Renal cortical epithelial cell (primary cell): ENCODE measurements around the gene STOM. TPM values are rescaled to one million over a fixed set of nuclear protein-coding genes. Genes with fewer than 3 reads are reported as not detected.
A peak's percentile ranks its signal among the peaks of the same experiment; 100 is the strongest.
"Not testable (repeated sequence)": the region's sequence is repeated elsewhere in the genome, so short reads cannot be mapped to it uniquely, and the experiment has no call there.

Experiments
- DNase-seq: peaks from one replicate; pipeline ENCODE4 v3.0.0-alpha.2; 2011; ENCODE audit warnings: low read depth
- total RNA-seq: library from RNA; depleted of rRNA; stranded (reverse); fragments of >200 nt; gene quantifications from 2 replicates; pipeline ENCODE4 v1.2.3, GENCODE V29; 2014

STOM gene
- total RNA-seq, 1 donor from 2014 or later: 61.8 TPM

- no peak for DNase-seq
Measured at GRCh38 chr9:121301881-121302286, 68.2 kb downstream of the STOM start.

DNA sequence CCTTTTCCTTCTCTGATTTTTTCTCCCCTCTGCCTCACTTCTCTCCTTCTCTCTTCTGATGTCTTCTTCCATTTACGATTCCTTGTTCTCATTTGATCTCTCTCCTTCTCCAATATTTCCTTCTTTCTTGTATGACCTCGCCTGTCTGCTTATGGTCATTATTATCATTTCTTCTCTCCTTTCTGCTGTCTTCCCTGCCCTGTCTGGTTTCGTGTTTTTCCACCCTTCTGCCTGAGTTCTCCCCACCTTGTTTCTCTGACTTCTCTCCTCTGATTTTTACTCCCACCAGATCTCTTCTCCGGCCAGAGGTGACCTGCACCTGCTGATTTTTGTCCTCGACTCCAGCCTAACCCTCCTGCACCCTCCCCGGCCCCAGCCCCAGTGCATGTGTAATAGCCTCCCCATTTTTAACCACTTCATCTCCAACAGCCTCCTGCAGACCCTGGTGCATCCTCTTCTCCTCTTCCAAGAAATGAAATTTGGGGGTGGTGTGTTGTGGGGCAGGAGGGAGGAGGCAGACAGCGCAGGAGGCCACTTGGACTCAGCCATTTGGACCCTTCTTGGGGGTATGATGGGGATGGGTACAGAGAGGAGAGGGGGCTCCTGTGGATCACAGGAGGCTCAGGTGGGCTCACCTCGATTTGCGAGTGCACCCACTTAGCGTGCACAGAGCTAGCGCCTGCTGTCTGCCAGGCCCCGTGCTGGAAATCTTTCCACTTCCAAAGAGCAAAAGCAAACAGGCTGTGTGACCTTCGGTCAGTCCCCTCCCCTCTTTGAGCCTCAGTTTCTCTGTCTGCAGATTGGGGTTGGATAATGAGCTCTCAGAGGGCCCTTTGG lies 69.5 kb downstream of the STOM start:
- no peak for DNase-seq

- no peak for DNase-seq
Measured at GRCh38 chr9:121299467-121300282, 70.4 kb downstream of the STOM start.

GRCh38 chr9:121298689-121299466 lies 71.2 kb downstream of the STOM start:
- no peak for DNase-seq

DNA sequence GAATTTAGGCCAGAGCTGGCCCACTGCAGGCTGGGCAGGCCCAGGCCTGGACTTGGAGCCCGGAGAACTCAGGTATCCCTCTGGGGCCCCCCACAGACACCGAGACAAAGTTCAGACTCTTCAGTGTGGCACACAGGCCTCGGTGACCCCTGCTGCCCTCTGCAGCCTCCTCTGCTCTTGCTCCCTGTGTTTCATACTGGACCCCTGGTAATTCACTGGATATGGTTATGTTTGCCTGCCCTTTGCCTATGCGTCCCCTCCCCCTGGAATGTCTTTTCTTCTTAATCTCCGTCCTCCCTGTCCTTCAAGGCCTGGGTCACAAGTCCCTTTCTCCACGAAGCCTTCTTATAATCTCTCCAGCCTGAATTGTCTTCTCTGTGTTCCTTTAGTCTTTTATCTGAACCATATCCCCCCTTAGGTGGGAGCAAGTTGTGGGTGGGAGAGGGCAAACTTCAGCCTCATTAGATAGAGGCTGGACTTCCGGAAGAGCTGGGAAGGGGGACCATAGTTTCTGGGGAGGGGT lies 72.0 kb downstream of the STOM start:
- DNase-seq: no peak

- DNase-seq: no peak
Measured at GRCh38 chr9:121297389-121297788, 72.7 kb downstream of the STOM start.

DNA sequence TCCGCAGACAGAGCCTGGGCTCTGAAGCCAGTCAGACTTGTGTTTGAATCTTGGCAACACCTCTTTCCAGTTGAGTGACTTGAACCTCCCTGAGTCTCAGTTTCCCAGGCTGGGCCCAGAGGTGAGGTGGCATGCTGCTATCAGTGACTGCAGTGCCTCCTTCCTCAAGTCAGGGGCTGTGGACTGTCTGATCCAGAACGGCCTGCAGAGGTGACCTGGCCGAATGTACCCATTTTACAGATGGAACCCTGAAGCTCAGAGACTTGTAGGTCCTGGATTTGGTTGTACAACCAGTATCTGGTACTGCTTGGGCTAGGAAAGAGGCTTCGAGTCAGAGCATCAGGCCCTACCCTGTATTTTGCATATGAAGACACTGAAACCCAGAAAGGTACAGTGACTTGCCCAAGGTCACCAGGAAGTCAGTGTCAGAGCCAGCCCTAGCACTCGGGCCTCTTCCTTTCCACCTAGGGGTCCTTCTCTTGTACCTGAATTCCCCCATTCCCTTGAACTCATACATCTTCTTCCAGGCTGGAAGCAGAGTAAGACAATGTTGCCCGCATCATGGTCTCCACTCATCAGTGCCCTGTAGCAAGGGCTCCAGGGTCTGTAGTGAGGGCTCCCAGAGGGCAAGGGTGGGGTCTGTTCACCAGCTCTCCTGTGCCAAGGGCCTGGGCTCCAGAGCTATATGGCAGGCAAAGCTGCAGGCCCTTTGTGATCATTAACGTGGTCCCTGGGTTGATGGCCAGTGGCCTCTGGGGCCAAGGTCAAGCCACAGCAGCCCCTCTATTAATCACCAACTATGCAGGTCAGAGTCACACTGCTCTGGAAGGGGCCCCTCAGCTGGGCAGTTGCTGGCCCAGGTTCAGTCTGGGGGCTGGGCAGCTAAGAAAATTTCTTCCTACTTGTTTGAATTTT lies 73.6 kb downstream of the STOM start:
- no peak for DNase-seq

DNA sequence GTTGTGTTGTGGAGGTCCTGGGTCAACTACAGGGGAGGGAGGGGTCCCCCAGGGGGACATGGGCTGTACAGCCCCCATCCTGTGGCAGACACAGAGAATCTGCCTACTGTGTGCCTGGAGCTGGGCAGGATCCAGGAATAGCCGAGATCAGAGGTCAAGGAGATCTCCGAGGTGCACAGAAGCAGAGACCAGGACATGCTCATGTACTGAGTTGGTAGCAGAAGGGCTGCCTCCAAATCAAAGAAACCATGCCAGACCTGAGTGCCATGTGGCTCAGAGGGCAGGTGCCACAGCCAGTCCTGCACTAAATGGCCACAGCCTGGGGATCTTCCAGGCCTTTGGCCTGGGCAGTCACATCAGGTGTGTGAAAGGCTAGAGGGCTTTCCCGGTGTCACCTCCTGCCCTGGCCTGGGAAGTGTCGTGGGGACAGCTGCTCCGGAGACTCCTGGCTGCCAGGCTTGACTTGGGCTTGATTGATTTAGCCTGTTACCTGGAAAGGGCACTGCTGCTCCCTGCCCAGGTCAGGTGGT lies 74.3 kb downstream of the STOM start:
- DNase-seq: no peak

DNA sequence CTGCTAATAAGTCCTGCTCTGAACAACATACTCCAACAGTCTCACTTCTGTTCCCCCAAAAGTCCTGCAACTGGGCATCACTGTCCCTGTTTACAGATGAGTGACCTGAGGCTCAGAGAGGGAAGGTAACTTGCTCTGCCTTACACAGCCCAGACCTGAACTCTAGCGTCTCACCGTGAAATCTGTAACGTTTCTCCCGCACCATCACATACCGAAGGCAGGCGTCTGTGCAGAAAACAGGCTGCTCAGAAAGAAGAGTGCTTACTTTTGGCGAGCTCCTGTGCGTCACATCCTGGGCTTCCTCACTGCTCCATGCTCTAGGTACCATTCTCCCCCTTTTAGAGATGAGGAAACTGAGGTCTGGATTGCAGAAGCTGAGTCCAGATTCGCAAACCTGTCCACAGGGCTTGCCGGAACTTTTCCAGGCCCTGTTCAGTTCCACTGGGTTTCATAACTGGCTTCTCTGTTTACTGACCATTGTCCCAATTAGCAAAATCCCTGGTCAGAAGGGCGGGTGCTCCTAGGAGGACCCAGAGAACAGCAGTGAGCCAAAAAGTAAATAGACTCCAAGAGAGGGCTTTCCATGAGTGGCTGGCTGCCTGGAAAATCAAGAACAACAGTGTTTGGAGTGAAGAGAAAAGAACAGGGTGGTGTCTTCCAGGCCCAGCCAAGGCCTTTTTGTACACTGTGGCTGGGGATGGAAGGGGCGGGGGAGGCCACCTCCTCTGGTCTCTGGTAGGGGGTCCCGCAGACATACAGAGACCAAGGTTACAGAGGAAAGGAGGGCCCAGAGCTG lies 75.0 kb downstream of the STOM start:
- no peak for DNase-seq

DNA sequence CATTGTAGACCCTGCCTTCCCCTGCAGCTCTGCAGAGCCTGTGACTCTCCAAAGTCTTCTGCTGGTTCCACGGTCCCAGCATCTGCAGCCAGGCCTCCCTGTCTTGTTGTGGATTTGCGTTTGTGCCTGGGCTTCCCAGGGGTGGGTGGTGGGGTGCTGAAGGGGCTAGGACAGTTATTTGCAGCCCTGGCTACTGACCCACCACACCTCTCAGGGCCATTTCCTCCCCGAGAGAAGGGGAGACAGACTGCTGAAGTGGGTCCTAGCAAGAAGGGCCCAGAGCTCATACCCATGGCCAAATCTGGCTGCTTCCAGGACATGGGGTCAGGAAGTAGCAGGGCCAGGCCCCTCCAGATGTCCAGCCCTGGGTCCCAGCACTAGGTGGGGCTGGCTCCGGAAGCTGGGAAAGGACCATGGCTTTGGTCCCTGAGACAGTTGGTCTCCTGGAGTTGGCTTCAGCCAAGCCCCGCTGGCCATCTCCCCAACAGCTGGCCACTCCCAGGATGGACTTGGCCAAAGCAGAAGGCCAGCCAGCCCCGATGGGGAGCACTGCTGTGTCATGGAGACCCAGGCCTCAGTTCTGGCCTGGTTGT lies 75.8 kb downstream of the STOM start:
- no peak for DNase-seq

DNA sequence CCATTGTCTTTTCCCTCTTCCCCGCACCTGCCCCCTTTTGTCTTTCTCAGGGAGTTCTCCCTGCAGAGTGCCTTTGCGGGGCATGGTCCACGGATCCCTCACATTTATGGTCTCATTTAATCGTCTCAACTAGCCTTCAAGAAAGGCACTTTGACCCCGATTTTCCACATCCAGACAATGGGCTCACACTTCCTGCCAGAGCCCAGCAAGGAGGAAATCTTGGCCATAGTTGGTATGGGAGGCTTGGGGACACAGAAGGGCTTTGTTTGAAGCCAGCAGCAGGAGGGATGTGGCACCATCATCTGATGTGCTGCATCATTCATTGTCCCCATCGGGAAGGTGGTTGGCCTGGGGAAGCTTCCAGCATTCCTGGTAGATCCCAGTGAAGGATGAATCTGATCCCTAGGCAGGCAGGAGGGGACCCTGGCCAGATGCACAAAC lies 77.2 kb downstream of the STOM start:
- no peak for DNase-seq

GRCh38 chr9:121292051-121292450 lies 78.0 kb downstream of the STOM start:
- DNase-seq: no peak

- DNase-seq: not testable (repeated sequence)
Measured at GRCh38 chr9:121291536-121291935, 78.5 kb downstream of the STOM start.

GRCh38 chr9:121289772-121290370 lies 80.2 kb downstream of the STOM start:
- DNase-seq: no peak

- peak; percentile 88 for DNase-seq
Measured at GRCh38 chr9:121289026-121289771, 80.9 kb downstream of the STOM start.
